Activated effector memory CD4-positive, alpha-beta T cell treated with anti-CD3 and anti-CD28 coated beads, Interleukin-2, amount 50 U/mL, for 16 hours (primary cell): ENCODE data around the gene SMIM44.
A peak's percentile ranks its signal among the peaks of the same experiment; 100 is the strongest.
"Not testable (repeated sequence)": the region's sequence is repeated elsewhere in the genome, so short reads cannot be mapped to it uniquely, and the experiment has no call there.

Experiments
- DNase-seq: peaks from one replicate; pipeline ENCODE4 v3.0.0-alpha.2; 2020

The SMIM44 gene

GRCh38 chr19:3516675-3517207 is 33.5 kb upstream of the SMIM44 start:
- DNase-seq = peak; percentile 71

- no peak for DNase-seq
Observed at GRCh38 chr19:3515891-3516422, 32.7 kb upstream of the SMIM44 start.

GRCh38 chr19:3514930-3515329 is 31.7 kb upstream of the SMIM44 start:
- DNase-seq = no peak

- no peak for DNase-seq
Observed at GRCh38 chr19:3513229-3514140, 30.2 kb upstream of the SMIM44 start.

- DNase-seq = no peak
Observed at GRCh38 chr19:3512562-3513228, 29.5 kb upstream of the SMIM44 start.

GRCh38 chr19:3511506-3512251 is 28.4 kb upstream of the SMIM44 start:
- DNase-seq = no peak

GRCh38 chr19:3510727-3511126 is 27.5 kb upstream of the SMIM44 start:
- no peak for DNase-seq

- DNase-seq = peak; percentile 70
Observed at GRCh38 chr19:3509566-3509989, 26.3 kb upstream of the SMIM44 start.

- no peak for DNase-seq
Observed at GRCh38 chr19:3508771-3509535, 25.7 kb upstream of the SMIM44 start.

- DNase-seq = not testable (repeated sequence)
Observed at GRCh38 chr19:3508121-3508661, 24.9 kb upstream of the SMIM44 start.

GRCh38 chr19:3507371-3508120 is 24.3 kb upstream of the SMIM44 start:
- peak; percentile 81 for DNase-seq

GRCh38 chr19:3506384-3507340 is 23.4 kb upstream of the SMIM44 start:
- DNase-seq = peak; percentile 75

- DNase-seq = peak; percentile 100
Observed at GRCh38 chr19:3505598-3506383, 22.6 kb upstream of the SMIM44 start, which contains the start of gene FZR1. FZR1 (plus strand) TSS chr19:3506311; CDS start chr19:3522990, 16,679 bp downstream.

GRCh38 chr19:3504735-3505134 is 21.5 kb upstream of the SMIM44 start:
- DNase-seq = no peak

GRCh38 chr19:3503036-3503572 is 19.9 kb upstream of the SMIM44 start:
- DNase-seq = no peak

- no peak for DNase-seq
Observed at GRCh38 chr19:3501780-3502179, 18.5 kb upstream of the SMIM44 start.

- DNase-seq = peak; percentile 98
Observed at GRCh38 chr19:3500429-3501101, 17.3 kb upstream of the SMIM44 start, which contains the start of gene DOHH. DOHH (minus strand) TSS chr19:3500674; CDS start chr19:3496814, 3,860 bp downstream.
